GM21360 (cell line): ENCODE results near the gene OGFOD3.

Source experiments
- ATAC-seq: cut with Tn5 transposase; IDR thresholded peaks from one replicate; pipeline ENCODE4 v1.9.1; 2021; ENCODE audit warnings: mild to moderate bottlenecking, moderate library complexity; ENCODE audit not compliant: unreplicated experiment

Gene OGFOD3

GRCh38 chr17:82447876-82448275 is 29.5 kb upstream of the OGFOD3 start:
- no peak for ATAC-seq

- no peak for ATAC-seq
Observed at GRCh38 chr17:82446649-82447048, 28.3 kb upstream of the OGFOD3 start.

GRCh38 chr17:82446124-82446523 is 27.7 kb upstream of the OGFOD3 start:
- no peak for ATAC-seq

GRCh38 chr17:82445542-82445941 is 27.2 kb upstream of the OGFOD3 start:
- ATAC-seq = no peak

- no peak for ATAC-seq
Observed at GRCh38 chr17:82444941-82445521, 26.6 kb upstream of the OGFOD3 start.

- no peak for ATAC-seq
Observed at GRCh38 chr17:82444284-82444893, 26.0 kb upstream of the OGFOD3 start.

- no peak for ATAC-seq
Observed at GRCh38 chr17:82443465-82444283, 25.3 kb upstream of the OGFOD3 start.

GRCh38 chr17:82442643-82443464 is 24.5 kb upstream of the OGFOD3 start:
- no peak for ATAC-seq

- ATAC-seq = no peak
Observed at GRCh38 chr17:82441691-82442487, 23.5 kb upstream of the OGFOD3 start.

- ATAC-seq = no peak
Observed at GRCh38 chr17:82440991-82441627, 22.7 kb upstream of the OGFOD3 start.

GRCh38 chr17:82440469-82440981 is 22.1 kb upstream of the OGFOD3 start:
- no peak for ATAC-seq

- ATAC-seq = no peak
Observed at GRCh38 chr17:82439829-82440365, 21.5 kb upstream of the OGFOD3 start.

GRCh38 chr17:82439194-82439828 is 20.9 kb upstream of the OGFOD3 start:
- ATAC-seq = no peak

- ATAC-seq = no peak
Observed at GRCh38 chr17:82438401-82439193, 20.2 kb upstream of the OGFOD3 start.

GRCh38 chr17:82437325-82437668 is 18.9 kb upstream of the OGFOD3 start:
- ATAC-seq = no peak

GRCh38 chr17:82436601-82437324 is 18.4 kb upstream of the OGFOD3 start:
- ATAC-seq = no peak
